Gastrocnemius medialis (tissue), 4 donors: ENCODE data around the gene PDE4B.

ENCODE experiments used
- POLR2A ChIP-seq, 2 donors: fragments of 450-650 bp; IDR thresholded peaks; one replicate each; pipeline ENCODE4 v1.6.1; 2017; ENCODE audit warnings: antibody characterized with exemption in 2 of 2, mild to moderate bottlenecking in 2 of 2, moderate library complexity in 2 of 2
- TF ChIP-seq, protein P1 (sequence below), 5 experiments: fragments of 450-650 bp in 3 of 5; fragments of 200-600 bp in 2 of 5; sonication (generic) in 2 of 5; IDR thresholded peaks in 4 of 5; conservative IDR thresholded peaks in 1 of 5; 1 replicate in 4 of 5; 2 replicates in 1 of 5; pipeline ENCODE4 v1.5.1; 2016 to 2019; ENCODE audit warnings: antibody characterized with exemption in 5 of 5, mild to moderate bottlenecking in 3 of 5, moderate library complexity in 3 of 5

DNA sequence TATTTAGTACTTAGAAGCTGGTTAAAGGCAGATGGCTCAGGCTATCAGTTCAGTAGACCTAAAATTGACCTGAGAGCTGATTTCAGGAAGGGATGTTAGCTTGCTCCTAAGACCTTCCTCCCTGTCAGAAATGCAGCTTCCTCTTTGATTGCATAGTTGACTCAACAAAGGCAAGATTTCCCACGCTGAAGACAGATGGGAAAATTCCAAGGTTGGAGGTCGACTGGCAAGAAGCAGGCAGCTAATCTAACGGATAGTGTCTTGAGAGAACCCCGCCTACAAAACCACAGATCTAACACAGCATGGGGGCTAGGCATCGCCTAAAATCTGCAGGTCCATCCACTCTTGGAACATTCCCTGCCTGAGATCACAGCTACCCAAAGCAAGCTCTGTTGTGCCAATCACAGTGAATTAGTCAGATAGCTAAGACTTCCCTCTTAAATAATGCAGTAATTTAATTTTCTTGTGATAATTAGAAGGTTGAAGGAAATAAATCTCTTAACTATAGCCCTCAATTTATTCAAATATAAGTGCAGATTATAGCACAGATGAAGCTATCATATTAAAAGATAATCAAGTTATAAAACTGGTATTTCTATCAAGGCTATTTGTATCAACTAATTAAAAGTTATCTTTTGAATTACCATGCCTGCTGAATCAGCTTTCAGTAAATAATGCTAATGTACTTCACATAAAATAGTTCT lies 383.5 kb downstream of the PDE4B start:
- TF ChIP-seq POLR2A (IDR thresholded peaks at IDR 0.05): no peak
- TF ChIP-seq, protein P1, sequence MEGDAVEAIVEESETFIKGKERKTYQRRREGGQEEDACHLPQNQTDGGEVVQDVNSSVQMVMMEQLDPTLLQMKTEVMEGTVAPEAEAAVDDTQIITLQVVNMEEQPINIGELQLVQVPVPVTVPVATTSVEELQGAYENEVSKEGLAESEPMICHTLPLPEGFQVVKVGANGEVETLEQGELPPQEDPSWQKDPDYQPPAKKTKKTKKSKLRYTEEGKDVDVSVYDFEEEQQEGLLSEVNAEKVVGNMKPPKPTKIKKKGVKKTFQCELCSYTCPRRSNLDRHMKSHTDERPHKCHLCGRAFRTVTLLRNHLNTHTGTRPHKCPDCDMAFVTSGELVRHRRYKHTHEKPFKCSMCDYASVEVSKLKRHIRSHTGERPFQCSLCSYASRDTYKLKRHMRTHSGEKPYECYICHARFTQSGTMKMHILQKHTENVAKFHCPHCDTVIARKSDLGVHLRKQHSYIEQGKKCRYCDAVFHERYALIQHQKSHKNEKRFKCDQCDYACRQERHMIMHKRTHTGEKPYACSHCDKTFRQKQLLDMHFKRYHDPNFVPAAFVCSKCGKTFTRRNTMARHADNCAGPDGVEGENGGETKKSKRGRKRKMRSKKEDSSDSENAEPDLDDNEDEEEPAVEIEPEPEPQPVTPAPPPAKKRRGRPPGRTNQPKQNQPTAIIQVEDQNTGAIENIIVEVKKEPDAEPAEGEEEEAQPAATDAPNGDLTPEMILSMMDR (IDR thresholded peaks at IDR 0.05 in 4 of 5, conservative IDR thresholded peaks at IDR 0.05 in 1 of 5): no peak
